ENCODE data around the gene GRM5.

Gene GRM5

DNA sequence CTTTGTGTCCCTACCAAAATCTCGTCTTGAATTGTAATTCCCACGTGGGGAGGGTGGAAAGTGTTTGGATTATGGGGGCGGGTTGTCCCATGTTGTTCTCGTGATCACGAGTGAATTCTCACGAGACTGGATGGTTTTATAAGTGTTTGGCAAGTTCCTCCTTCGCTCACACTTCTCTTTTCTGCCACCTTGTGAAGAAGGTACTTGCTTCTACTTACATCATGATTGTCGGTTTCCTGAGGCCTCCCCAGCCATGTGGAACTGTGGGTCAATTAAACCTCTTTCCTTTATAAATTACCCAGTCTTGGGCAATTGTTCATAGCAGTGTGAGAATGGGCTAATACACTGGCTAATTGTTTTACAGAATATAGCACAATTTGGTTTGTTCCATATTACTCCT lies 326.3 kb downstream of the GRM5 start:
- no peak for DNase-seq (ENCODE audit: extremely low read depth in 1 of 2, low read depth in 1 of 2)

DNA sequence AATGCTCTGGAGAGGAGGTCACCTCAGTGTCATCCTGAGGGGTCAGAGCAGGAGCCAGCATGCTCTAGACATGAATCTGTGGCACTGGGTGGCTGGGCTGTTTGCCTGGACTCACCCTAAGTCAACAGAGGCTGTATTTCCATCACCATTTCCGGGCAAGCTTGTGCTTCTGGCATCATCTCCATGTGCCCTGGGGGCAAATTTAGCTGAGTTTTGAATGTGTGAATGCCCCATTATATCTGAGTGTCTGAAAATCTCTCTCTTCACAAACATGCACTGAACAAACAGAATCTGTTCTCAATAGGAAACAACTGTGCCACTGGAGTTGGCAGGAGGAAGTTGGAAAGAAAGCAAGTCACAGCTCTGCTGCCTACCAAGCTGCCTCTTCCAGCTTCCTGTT lies 356.2 kb downstream of the GRM5 start:
- DNase-seq (ENCODE audit: extremely low read depth in 1 of 2, low read depth in 1 of 2), result no peak

DNA sequence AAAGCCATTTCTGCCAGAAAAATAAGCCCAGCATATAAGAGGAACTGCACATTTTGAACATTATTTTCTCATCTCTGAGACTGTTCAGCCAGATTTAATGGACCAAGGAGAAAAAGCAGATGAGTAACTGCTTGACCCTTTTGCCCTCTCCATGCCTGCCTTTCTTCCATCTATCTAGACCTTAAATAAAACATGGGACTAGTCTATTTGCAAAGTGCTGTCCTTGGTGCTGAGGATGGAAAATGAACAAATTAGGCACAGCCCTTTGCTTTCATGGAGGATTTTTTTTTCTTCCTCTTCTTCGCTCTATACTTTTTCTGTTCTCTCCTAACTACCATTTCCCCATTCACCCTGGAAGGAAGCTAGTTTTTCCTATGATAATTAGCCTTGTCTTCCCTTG lies 361.3 kb downstream of the GRM5 start:
- DNase-seq (ENCODE audit: extremely low read depth in 1 of 2, low read depth in 1 of 2), result no peak

DNA sequence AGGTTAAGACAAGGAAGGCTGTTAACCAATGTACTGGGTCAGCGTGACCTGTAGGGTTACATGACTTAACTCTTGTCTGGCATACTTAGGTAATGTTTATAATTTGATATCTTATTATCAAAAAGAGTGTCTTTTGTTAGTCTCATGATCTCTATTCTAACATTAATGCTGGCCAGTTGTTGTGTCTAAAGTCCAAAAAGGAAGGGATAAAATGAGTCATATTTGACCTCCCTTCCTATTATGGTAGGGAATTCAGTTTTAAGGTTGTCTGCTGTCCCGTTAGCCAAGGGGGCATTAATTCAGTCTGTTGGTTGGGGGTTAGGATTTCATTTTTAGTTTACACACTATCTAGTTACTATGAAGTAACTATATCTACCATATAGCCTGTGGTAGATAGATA lies 364.0 kb downstream of the GRM5 start:
- no peak for DNase-seq (ENCODE audit: extremely low read depth in 1 of 2, low read depth in 1 of 2)

DNA sequence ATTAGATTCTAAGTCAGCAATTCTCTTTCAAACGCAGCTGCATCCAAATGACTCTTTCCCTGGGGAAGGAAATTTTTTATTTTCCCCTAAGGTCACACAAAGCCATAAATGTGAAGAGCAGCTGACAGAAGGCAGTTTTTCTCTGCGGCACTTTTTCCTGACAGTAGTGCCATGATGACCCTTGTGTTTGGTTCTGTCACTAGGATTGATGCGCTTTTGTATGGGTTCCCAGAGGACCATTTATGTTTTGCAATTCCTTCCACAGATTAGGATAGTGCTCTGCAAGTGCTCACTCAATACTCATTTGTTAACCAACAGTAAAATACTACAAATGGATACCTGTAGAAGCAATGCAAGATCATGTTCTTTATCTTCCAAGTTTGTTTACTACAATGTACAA lies 368.6 kb downstream of the GRM5 start:
- no peak for DNase-seq (ENCODE audit: extremely low read depth in 1 of 2, low read depth in 1 of 2)

DNA sequence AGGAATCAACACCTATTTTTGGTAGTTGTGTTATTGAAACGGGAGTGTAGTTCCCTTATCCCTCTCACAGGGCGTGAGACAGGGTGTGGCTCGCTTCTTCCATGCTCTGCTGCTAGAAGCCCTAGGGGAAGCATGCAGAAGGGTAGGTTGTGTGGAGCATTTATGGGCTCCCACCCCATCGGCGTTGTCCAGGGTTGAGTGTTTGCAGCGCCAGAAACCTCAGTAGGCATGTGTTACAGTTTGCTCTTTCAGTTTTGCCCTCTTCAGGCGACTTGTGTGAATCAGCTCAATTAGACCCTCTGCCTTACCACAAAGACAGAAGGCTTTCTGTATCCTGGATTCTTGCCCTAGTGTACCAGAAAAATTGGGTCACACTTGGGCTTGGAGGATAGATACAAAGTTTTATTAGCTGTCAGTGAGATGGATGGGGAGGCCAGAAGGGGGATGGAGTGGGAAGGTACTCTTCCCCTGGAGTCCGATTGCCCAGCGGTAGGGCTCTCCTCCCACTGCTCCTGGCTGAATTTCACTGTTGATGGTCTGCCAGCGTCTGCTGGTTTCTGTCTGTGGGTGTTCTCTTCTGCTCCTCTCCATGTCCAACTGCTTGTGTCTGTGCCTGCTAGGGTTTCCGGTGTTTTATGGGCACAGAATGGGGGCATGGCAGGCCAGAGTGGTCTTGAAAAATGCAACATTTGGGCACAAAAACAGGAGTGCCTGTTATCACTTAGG lies 369.9 kb downstream of the GRM5 start:
- DNase-seq (ENCODE audit: extremely low read depth in 1 of 2, low read depth in 1 of 2), result no peak

DNA sequence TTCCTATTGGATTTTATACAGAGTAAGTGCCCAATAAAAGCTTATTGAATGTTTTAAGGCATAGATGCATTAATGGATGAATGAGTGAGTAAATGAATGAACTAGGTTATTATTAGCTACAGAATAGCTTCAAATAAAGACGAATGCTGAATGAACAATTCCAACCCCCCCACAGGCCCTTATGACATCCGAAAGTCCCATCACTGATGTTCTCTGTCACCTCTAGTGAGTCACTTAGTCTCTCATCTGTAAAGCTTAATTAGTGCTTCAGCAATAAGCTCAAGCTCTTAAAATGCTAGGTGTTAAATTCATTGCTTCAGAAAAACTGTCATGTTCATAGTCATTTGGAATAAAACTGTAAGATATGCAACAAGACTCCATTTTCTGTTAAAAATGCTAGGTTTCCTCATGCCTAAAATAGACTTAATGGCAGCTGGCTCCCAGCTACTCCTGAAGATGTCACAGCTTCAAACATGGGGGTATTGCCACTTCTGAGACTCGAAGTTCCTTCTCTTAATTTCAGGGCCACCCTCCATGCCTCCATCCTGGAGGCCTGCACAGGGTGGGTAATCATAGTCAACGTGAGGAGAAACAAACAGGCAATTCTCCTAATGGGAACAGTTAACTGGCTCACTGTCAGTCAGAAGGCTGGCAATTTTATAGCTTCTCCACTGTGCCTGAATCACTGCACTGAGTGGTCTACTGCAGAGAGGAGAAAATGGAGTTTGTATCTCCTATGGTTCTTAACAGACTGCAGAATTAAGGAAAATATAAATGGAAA lies 373.3 kb downstream of the GRM5 start:
- no peak for DNase-seq (ENCODE audit: extremely low read depth in 1 of 2, low read depth in 1 of 2)

DNA sequence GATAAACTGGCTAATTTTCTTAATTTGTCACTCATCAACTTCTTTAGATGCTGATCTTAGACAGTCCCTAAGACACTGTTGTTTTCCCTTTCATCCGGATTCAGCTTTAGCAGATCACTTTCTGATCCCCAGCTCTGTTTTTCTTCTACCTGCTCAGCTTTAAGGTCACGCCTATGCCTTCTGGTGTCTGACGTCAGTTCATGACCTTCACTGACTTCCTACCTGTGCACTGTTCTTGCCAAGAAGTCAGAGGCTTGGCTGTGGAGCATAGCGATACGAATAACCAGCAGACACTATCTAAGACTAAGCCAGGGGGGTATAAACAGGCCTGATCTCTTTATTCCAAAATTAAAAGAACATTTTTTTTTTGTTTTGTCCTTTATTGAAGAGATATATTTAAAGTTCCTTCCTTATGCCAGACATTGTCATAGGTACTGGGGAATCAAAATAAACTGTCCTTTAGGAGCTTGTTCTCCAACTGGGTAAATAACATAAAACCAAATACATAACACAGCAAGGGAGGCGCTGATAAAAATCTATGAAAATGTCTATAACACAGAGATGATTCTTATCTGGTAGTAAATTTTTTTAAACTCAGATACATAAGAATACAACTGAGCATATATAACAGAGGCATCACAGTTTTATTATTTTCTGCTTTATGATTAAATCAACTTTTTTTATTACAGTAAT lies 376.1 kb downstream of the GRM5 start:
- no peak for DNase-seq (ENCODE audit: extremely low read depth in 1 of 2, low read depth in 1 of 2)

DNA sequence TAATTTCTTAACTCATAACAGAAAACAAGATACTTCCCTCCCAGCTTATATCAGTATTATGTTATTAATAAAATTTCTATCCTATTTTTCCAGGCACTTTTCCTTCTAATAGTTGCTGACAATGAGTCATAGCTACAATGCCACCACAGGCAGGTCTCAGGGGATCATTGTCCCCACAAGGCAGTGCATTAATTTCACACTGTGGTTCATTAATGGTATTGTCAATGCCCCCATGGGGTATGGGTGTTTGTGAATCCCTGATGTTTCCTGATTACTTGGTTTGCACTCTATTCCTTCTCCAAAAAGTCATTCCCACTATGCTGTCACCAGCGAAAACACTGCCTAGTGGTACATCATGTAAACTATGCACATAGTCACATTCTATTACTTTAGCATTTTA lies 382.8 kb downstream of the GRM5 start:
- DNase-seq (ENCODE audit: extremely low read depth in 1 of 2, low read depth in 1 of 2), result no peak

DNA sequence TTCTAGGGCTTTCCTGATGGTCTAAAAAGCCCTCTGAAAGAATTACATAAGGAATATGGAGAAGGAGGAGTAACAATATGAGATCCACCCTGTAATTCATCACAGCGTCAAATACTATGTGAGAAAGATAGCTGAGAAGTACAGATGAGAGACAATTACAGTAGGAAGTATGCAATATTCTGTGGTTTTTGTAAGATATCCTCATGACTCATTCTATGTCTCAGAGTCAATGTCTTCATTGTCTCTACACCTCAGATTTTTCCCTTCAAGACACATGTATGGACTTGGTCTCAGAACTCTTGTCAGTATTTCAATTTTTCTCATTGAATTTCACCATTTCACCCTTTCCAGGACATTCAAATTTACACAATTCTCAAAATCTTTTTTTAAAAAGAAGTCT lies 385.0 kb downstream of the GRM5 start:
- DNase-seq (ENCODE audit: extremely low read depth in 1 of 2, low read depth in 1 of 2), result no peak

DNA sequence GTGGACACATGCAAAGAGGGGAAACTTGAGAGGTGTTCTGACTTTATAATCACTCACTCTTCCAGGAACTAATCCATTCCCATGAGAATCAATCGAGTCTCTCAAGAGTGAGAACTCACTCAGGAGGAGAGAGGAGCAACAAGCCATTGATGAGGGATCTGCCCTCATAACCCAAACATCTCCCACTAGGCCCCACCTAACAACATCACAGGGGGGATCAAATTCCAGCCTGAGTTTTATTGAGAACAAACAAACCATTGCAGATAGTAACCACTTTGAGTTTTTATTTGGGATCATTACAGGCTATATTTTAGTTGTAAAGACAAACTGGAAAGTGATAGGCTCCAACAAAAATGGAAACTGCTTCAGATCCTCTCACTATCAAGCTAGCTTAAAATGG lies 399.4 kb downstream of the GRM5 start:
- no peak for DNase-seq (ENCODE audit: extremely low read depth in 1 of 2, low read depth in 1 of 2)

DNA sequence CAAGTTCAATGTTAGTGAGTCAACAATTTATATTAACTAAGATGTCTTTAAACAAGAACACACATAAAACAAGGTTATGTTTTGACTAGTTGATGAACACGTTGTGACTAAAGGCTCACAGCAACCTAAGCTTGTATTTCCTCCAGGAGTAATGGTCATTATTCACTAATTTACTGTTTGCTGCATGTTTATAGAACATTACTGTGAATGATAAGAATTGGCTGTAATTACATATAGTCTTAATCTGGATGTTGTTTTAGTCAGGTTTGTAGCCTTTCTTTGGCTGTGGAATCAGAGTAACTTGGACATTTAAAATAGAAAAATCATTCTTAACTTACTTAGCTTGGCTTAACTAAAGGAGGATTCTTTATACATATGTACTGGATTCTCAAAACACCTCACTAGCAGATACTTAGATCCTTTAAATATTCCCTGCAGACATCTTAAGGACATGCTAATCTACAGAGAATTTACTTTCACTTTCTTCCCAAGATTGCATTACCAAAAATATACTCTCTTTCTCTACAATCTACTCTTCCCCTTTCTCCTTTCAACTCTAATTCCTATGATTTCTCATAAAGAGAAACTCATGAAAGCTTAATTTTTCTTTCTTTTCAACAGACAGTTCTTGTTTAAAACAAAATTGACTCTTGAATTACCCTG lies 408.6 kb downstream of the GRM5 start:
- no peak for DNase-seq (ENCODE audit: extremely low read depth in 1 of 2, low read depth in 1 of 2)

DNA sequence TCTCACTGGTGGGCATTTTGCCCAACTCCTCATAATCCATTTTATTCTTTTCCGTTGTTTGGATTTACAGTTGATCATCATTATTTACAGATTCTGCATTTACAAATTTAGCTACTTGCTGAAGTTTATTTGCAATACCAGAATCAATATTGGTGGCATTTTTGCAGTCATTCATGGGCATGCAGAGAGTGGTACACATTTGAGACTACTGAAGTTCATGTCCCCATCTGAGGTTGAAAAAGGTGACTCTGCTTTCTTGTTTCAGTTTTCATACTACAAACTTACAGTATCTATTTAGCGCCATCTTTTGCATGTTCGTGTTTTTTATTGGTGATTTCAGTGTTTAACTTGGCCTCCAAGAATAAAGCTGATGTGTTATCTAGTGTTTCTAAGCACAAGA lies 409.5 kb downstream of the GRM5 start:
- DNase-seq (ENCODE audit: extremely low read depth in 1 of 2, low read depth in 1 of 2), result no peak

DNA sequence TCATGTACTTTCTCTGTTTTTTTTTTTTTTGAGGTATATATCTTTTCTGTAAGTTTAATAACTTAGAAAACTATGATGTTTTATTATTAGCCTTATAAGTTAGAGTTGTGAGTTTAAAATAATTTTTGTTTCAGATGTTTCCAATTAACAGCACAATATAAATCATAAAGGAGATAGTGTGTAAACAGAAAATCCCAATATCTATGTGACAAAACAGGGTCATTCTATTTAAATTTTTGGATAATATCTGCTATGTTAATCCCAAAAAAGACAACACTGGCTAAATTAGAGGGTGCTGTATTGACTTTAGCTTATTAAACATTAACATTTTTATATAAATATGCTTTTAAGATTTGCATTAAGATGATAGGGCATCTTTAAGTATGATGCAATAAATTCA lies 410.1 kb downstream of the GRM5 start:
- DNase-seq (ENCODE audit: extremely low read depth in 1 of 2, low read depth in 1 of 2), result no peak

DNA sequence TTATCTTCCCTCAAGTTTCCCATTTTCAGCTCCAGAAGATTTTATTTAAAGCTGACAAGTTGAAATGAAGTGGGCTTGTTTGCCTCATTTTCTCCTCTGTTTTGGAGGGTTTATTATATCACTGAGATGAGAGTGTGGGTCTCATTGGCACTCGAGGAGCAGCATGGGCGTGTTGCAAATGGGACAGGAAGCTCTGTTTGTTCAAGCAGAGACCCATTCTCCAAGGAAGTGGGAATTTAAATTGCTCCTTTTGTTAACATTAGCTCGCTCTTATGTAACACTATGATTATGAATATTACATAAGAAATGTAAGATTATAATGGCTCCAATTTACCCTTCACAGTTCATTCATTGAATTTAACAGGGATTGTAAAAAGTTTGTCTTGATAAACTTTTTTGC lies 410.6 kb downstream of the GRM5 start:
- no peak for DNase-seq (ENCODE audit: extremely low read depth in 1 of 2, low read depth in 1 of 2)

DNA sequence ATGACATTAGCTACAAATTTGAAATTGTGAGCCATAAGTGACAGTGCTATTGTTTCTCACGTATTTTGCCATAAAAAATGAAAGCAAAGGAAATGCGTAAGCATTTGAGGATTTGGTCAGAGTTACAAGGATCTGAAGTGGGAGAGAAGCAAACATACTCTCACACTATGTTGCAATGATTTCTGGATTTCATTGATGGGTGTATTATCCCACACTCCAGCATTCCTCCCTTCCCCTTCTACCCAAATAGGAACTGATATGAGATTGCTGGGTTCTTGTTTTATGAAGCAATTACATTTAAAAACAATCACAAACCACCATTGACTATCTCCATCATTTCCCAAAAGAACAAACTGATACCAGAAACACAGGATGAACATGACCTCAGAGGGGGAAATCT lies 414.2 kb downstream of the GRM5 start:
- DNase-seq (ENCODE audit: extremely low read depth in 1 of 2, low read depth in 1 of 2), result no peak

DNA sequence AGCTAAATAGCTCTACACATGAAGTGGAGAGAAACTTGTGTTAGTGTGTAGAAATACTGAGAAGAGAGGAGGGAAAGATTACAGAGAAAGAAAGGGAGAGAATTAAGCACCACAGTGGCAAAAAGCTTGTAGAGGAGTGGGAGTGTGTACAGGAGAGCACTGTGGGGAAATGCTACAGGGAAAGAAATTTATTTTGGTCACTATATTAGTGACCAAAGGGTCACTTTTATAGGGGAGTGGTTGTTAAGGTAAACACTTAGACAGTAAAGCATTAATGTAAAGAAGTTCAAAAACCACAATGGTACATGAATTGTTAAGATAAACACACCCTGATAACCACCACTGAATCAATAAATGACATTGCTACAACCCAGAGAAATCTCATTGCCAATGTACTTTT lies 421.1 kb downstream of the GRM5 start:
- DNase-seq (ENCODE audit: extremely low read depth in 1 of 2, low read depth in 1 of 2), result no peak

DNA sequence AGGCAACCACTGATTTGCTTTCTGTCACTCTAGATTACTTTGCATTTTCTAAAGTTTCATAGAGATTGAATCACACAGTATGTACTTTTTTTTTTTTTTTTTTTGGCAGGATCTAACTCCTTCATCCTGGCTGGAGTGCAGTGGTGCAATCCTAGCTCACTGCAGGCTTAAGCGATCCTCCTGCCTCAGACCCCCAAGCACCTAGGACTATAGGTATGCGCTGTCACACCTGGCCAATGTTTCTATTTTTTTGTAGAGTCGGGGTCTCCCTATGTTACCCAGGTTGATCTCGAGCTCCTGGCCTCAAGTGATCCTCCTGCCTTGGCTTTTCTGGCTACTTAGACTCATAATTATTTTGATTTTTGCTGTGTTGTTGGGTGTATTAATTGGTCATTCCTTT lies 433.6 kb downstream of the GRM5 start:
- no peak for DNase-seq (ENCODE audit: extremely low read depth in 1 of 2, low read depth in 1 of 2)

DNA sequence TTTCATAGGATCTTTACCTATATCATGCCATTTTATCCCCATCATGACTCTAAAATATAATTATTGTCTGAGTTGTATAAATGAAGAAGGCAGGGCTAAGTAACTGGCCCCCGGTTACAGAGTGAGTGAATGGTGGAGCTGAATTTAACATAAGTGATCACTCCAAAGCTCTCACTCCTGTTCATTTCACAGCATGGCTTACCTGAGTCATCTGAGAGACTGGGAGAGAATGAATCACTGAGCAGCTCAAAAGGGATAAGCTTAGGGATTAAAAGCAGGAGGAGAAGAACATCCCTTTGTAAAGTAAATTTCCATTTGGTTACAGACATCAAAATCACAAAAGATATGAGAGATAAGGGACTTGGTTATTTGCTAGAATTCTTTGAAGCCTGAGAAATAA lies 434.3 kb downstream of the GRM5 start:
- no peak for DNase-seq (ENCODE audit: extremely low read depth in 1 of 2, low read depth in 1 of 2)

DNA sequence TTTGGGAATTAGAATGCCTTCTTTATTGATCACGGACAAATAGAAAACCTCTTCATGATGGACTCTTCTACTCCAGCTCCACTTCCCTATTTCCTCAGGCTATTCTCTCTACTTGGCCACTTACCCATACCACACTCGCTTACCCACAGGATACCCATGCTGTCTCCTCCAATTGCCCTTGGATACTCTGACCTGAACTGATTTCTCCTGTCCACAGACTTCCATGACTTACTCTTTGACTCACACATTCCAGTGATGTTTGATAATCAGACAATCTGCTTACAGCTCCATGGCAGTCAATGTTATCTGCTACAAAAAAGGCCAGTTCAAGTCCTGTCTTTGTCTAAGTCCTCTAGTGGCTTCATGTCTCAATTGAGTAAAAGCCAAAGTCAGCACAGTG lies 436.3 kb downstream of the GRM5 start:
- DNase-seq (ENCODE audit: extremely low read depth in 1 of 2, low read depth in 1 of 2), result no peak

DNA sequence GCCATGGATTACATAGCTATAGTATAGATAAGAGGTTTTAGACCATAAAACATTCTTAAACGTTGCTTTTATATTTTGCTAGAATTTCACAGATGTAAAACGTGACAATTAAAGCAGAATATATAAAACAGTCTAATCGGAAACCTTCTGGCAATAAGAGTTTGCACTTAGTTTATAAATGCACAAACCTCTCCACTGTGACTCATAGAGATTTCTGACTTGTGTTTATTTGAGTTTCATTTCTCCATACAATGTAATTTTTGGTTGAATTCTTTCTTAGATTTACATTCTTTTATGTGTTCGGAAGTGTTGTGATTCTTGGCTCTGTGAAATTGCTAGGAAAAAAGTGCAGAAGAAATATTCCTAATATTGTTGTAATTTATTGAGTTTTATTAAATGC lies 439.6 kb downstream of the GRM5 start:
- DNase-seq (ENCODE audit: extremely low read depth in 1 of 2, low read depth in 1 of 2), result no peak

DNA sequence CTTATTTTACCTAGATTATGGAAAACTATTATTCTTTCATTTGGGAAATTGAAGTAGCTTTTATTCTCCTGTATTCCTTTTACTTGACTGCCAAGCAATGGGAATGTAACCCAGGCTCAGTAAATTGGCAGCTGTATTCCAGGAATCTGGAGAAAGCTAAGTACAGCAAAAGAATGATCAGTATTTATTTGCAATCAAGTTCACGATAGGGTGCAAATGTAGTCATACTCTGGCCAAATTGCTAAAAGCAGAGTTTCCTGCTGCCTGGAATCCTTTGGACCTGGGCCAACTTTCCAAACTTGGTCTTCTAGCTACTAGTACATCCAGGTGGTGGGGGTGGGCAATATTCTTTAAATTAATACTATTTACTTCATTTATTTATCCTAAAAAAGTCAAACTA lies 442.3 kb downstream of the GRM5 start:
- DNase-seq (ENCODE audit: extremely low read depth in 1 of 2, low read depth in 1 of 2), result no peak
